Measurements from ENCODE around the gene LTB. TPM values are rescaled to one million over a fixed set of nuclear protein-coding genes. Genes with fewer than 3 reads are reported as not detected.

LTB gene
- total RNA-seq, 1 experiment from 2014 or later: not detected

GRCh38 chr6:31556307-31556706, 25.9 kb downstream of the LTB start:
- DNase-seq (ENCODE audit: low read depth): no peak

DNA sequence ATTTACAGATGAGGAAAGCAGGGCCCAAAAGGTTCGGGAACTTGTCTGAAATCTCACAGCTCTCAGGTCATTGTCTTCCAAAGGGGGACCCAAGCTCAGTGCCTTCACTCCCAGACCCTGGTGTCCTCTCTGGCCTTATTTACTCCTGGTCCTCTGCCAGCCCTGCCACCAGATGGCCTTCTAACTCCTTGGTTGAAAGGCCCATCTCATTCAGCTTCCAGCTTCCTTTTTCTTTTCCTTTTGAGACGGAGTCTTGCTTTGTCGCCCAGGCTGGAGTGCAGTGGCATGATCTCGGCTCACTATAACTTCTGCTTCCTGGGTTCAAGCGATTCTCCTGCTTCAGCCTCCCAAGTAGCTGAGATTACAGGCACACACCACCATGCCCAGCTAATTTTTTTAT, 30.9 kb downstream of the LTB start:
- DNase-seq (ENCODE audit: low read depth): peak; percentile 63

DNA sequence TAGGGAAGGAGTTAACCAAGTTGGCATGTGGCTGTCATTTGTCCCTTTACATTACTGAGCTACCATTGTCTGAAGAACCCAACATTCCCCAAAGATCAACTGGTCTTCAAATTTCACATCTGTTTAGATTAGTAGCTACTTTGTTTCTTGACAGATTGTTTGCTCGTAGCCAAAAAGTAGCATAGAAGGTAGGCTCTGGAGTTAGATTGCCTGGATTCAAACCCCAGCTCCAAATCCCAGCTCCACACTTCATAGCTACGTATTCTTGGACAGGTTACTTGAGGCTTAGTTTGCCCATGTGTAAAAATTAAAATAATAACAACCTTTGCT, 33.7 kb downstream of the LTB start:
- DNase-seq (ENCODE audit: low read depth): no peak

- no peak for DNase-seq (ENCODE audit: low read depth)
These were observed 34.3 kb downstream of the LTB start for GRCh38 chr6:31547727-31548543.

GRCh38 chr6:31546958-31547726, 35.1 kb downstream of the LTB start, which contains the start of gene NFKBIL1:
TSS of gene NFKBIL1 (plus strand) at chr6:31547608. CDS start at chr6:31547695, 87 bp downstream.
- peak; percentile 97 for DNase-seq (ENCODE audit: low read depth)

GRCh38 chr6:31546339-31546957, 35.8 kb downstream of the LTB start, which contains the start of gene ATP6V1G2:
TSS of gene ATP6V1G2 (minus strand) at chr6:31546608. CDS start at chr6:31546559, 49 bp downstream.
- DNase-seq (ENCODE audit: low read depth): peak; percentile 94

GRCh38 chr6:31545291-31545690, 36.9 kb downstream of the LTB start:
- DNase-seq (ENCODE audit: low read depth): no peak

GRCh38 chr6:31544676-31545075, 37.5 kb downstream of the LTB start:
- no peak for DNase-seq (ENCODE audit: low read depth)

DNA sequence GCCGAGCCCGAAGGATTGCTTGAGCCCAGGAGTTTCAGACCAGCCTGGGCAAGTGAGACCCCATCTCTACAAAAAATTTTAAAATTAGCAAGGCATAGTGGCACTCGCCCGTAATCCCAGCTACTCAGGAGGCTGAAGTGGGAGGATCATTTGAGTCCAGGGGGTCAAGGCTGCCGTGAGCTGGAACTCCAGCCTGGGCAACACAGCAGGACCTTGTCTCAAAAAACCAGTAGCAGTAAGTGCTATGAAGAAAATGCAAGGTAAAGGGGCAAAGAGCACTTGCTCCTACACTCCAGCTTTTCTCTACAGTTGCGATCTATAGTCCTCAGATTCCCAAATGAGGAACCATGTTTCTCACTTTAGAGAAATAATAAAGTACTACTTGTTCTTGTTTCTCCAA, 38.6 kb downstream of the LTB start:
- DNase-seq (ENCODE audit: low read depth): no peak

GRCh38 chr6:31541658-31542521, 40.3 kb downstream of the LTB start, which contains the start of gene DDX39B:
TSS of gene DDX39B (minus strand) at chr6:31542003. CDS start at chr6:31540532, 1,471 bp downstream.
- DNase-seq (ENCODE audit: low read depth): peak; percentile 94

GRCh38 chr6:31541059-31541657, 41.1 kb downstream of the LTB start:
- DNase-seq (ENCODE audit: low read depth): peak; percentile 55

- DNase-seq (ENCODE audit: low read depth): no peak
These were observed 41.6 kb downstream of the LTB start for GRCh38 chr6:31540640-31541039.

DNA sequence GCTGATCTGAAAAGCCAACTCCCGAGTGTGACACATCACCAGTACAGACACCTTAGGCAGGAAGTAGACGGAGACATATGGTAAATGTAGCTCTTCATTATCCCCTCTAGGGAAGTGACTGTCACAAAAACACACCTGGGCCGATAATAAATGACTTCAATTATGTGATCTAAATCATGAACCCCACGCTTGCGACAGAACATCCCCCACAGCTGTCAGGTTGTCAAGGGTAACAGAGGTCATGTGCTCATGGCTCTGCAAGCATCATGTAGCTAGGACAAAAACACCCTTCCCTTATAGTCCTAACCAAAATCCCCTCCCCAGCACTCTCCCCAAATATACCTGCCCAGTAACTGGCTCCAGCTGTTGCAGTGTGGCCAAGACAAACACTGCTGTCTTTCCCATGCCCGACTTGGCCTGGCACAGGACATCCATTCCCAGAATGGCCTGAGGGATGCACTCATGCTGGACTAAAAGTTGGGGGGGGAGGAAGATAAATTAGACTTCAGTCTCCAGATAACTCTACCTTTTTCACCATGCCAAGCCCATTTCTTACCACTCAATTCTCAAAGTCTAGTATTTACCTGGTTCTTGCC, 43.3 kb downstream of the LTB start:
- no peak for DNase-seq (ENCODE audit: low read depth)

- DNase-seq (ENCODE audit: low read depth): no peak
These were observed 46.5 kb downstream of the LTB start for GRCh38 chr6:31535538-31536324.

DNA sequence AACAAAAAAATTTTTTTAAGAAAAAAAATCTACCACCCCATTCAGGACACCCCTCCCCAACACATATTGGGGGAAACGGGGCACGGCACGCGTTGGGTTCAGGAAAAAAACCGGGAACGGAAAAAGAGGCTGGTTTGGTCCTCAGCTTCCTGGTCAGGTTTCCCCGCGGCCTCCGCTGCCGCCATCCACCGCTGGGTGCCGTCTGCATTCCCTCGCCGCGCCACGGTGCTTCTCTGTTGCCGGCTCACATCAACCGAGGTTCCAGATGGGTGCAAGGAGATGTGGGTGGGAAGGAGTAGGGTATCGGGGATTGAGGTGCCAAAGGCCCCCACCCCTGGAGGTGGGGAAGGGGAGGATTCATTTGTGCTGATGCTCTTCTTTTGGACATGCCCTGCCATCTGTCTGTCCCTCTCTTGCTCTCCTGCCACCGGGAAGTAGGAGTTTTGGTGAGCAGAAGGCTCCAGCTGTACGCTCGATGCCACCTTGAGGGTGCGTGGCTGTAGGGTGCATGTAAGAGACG, 47.6 kb downstream of the LTB start:
- DNase-seq (ENCODE audit: low read depth): no peak

DNA sequence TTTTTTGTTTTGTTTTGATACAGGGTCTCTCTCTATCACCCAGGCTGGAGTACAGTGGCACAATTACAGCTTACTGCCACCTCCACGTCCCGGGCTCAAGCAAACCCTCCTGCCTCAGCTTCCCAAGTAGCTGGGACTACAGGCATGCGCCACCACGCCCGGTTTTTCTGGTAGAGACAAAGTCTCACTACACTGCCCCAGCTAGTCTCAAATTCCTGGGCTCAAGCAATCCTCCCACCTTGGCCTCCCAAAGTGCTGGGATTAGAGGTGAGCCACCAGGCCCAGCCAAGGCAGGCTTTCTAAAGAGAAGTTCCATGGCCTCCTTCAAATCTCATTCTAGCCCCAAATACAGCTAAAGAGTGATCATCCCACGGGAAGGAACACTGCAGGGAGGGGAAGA, 48.2 kb downstream of the LTB start:
- no peak for DNase-seq (ENCODE audit: low read depth)

DNA sequence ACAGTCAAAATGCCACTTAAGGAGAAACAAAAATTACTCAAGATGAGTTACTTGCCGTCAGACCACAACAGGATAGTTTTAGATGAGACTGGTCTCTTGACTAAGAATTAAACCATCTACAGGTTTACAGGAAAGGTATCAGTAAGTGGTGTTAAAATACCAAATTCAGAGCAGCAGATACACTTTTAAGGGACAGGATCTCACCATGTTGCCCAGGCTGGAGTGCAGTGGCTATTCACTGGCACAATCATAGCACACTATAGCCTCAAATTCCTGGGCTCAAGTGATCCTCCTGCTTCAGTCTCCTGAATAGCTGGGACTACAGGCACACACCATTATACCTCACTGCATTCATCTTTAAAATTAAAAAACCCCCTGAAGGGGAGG, 48.8 kb downstream of the LTB start:
- no peak for DNase-seq (ENCODE audit: low read depth)

GRCh38 chr6:31532644-31533454, 49.4 kb downstream of the LTB start:
- no peak for DNase-seq (ENCODE audit: low read depth)
